Glutamatergic neuron (in vitro differentiated cells): Measurements from ENCODE around the gene SGTA. TPM values are rescaled to one million over a fixed set of nuclear protein-coding genes. Genes with fewer than 3 reads are reported as not detected.

ENCODE experiments used
- DNase-seq: peaks from one replicate; pipeline ENCODE4 v3.0.0; 2022
- H3K27ac Mint-ChIP-seq: one replicate; pipeline ENCODE4 v1.8.0; 2020; ENCODE audit warnings: mild to moderate bottlenecking, mixed read lengths, inconsistent platforms; ENCODE audit not compliant: unreplicated experiment
- H3K27me3 Mint-ChIP-seq: one replicate; pipeline ENCODE4 v1.8.0; 2020; ENCODE audit warnings: mild to moderate bottlenecking, moderate library complexity, mixed read lengths, inconsistent platforms; ENCODE audit not compliant: unreplicated experiment
- H3K36me3 Mint-ChIP-seq: one replicate; pipeline ENCODE4 v1.8.0; 2020; ENCODE audit warnings: mild to moderate bottlenecking, mixed read lengths, inconsistent platforms; ENCODE audit not compliant: unreplicated experiment
- H3K4me1 Mint-ChIP-seq: one replicate; pipeline ENCODE4 v1.8.0; 2020; ENCODE audit warnings: mild to moderate bottlenecking, low read depth, mixed read lengths, inconsistent platforms; ENCODE audit not compliant: unreplicated experiment
- H3K4me3 Mint-ChIP-seq: one replicate; pipeline ENCODE4 v1.8.0; 2020; ENCODE audit warnings: mild to moderate bottlenecking, mixed read lengths, inconsistent platforms; ENCODE audit not compliant: unreplicated experiment
- H3K9me3 Mint-ChIP-seq: one replicate; pipeline ENCODE4 v1.8.0; 2020; ENCODE audit warnings: mild to moderate bottlenecking, moderate library complexity, mixed read lengths, inconsistent platforms; ENCODE audit not compliant: unreplicated experiment
- total RNA-seq: library from RNA; stranded (reverse); fragmentation: NEBNext Ultra II Directional; extraction: Animal tissue kit (Norgen Biotek cat#: 25700); gene quantifications from one replicate; pipeline ENCODE4 v1.2.1, GENCODE V29; 2021; ENCODE audit not compliant: unreplicated experiment
- TF ChIP-seq, protein P1 (sequence below): fragments of 200-600 bp; sonication (generic); IDR thresholded peaks from one replicate; pipeline ENCODE4 v1.5.0; 2021; ENCODE audit not compliant: partially characterized antibody, unreplicated experiment

The SGTA gene
- total RNA-seq, 1 donor from 2014 or later = 90.6 TPM

DNA sequence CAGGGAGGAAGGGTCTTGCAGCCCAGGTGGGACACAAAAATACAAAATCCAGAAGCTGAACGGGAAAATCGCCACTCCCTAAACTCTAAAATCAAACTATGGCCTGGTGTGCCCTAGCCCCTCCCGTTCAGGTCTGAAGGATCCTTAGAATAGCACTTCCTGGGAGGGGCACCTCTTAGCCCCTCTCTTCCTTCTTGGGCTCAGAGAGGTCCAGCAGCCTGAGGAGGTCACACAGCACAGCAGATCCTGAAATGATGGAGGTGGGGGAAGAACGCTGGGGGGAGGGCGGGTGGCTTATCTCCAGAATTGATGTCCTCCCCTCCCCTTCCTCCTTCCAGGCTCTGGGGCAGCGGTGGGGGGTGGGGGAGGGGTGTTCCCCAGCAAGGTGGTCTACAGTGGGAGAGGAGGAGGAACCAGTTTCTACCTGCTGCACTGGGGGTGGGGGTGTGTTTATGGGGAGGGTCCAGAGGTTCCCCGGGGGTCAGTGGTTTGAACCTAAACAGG lies 63.8 kb downstream of the SGTA start:
- no peak overlapping the region for H3K27ac Mint-ChIP-seq
- peaks cover 2% of the 10 kb centered on the region for H3K4me1 Mint-ChIP-seq
- DNase-seq = no peak
- H3K9me3 Mint-ChIP-seq = peaks cover 6% of the 10 kb centered on the region
- H3K4me3 Mint-ChIP-seq = peak overlapping the region; percentile 73
- H3K36me3 Mint-ChIP-seq = peaks cover 12% of the 10 kb centered on the region
- peaks cover 7% of the 10 kb centered on the region for H3K27me3 Mint-ChIP-seq
- TF ChIP-seq, protein P1, sequence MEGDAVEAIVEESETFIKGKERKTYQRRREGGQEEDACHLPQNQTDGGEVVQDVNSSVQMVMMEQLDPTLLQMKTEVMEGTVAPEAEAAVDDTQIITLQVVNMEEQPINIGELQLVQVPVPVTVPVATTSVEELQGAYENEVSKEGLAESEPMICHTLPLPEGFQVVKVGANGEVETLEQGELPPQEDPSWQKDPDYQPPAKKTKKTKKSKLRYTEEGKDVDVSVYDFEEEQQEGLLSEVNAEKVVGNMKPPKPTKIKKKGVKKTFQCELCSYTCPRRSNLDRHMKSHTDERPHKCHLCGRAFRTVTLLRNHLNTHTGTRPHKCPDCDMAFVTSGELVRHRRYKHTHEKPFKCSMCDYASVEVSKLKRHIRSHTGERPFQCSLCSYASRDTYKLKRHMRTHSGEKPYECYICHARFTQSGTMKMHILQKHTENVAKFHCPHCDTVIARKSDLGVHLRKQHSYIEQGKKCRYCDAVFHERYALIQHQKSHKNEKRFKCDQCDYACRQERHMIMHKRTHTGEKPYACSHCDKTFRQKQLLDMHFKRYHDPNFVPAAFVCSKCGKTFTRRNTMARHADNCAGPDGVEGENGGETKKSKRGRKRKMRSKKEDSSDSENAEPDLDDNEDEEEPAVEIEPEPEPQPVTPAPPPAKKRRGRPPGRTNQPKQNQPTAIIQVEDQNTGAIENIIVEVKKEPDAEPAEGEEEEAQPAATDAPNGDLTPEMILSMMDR = no peak

DNA sequence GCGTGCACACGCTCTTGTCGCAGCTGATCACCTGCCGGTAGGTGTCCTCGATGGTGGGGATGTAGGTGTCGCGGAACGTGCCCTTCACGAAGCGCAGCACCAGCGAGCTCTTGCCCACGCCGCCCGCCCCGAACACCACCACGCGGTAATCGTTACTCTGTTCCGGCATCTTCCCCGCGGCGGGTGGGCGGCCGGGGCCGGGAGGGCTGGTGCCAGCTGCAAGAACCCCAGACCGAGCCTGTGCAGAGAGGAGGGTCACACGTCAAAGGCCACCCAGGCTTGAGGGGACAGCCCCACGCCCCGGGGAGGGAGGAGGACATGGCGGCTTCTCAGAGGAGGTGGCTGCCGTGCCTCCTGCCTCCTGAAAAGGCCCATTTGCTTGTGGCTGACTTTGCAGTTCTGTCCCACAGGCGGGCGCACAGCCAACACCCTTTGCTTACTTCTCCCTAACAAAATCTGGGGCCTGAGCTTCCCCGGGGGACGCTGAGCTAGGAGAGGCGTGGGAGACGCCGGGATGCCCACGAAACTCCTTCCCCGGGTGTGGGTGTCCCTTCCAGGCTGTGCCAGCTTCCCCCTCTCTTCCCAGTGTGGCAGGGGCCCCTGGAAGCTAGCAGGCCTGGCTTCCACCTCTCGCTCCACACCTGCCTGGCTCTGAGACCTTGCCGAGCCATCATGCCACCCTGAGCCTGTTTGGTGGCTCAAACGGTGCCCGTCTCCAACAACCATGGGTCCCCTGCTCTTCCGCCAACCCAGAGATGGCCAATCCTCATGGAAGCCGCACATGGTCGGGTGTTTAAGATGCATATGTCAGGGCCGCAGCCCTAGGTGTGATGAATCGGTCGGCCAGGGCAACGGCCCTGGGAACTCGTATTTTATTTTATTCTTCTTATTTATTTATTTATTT lies 65.2 kb downstream of the SGTA start:
- H3K9me3 Mint-ChIP-seq = peaks cover 6% of the 10 kb centered on the region
- TF ChIP-seq, protein P1 = no peak
- no peak overlapping the region for H3K4me3 Mint-ChIP-seq
- no peak overlapping the region for H3K27ac Mint-ChIP-seq
- peaks cover 7% of the 10 kb centered on the region for H3K27me3 Mint-ChIP-seq
- no peak for DNase-seq
- peaks cover 12% of the 10 kb centered on the region for H3K36me3 Mint-ChIP-seq
- H3K4me1 Mint-ChIP-seq = no peaks in the 10 kb centered on the region

DNA sequence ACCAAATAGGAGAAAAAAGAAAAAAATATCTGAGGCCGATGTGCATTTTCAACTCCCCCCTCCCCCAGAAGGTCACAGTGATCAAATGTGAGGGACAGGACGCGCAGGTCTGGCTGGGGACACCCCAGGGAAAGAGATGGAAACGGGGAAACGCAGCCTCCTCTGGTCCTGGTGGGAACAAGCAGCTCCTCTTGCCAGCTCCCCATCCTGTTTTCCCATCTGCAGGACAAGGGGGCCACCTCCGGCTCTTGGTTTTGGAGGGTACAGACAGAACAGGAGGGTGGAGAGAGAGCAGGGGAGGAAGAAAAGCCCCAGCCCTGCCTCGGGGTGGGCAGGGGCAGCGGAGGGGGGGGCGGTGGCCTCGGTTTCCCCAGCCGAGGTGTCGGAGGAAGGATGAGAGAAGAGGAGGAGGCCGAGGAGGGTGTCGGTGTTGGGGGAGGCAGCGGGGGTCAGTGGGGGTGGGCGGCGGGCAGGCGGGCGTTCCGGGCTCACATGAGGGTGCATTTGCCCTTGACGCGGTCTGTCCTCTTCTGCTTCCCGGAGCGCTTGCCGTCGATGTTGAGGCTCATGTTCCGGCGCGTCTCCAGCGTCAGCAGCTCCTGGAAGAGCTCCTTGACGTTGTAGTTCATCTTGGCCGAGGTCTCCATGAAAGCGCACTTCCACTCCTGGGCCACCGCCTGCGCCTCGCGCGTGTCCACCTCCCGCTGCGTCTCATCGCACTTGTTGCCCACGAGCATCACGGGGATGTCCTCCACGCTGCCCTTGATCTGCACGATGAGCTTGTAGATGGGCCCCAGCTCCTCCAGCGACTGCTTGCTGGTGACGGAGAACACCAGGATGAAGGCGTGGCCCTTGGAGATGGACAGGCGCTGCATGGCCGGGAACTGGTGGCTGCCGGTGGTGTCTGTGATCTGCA lies 66.1 kb downstream of the SGTA start:
- no peak for DNase-seq
- TF ChIP-seq, protein P1 = no peak
- H3K9me3 Mint-ChIP-seq = peaks cover 10% of the 10 kb centered on the region
- peaks cover 7% of the 10 kb centered on the region for H3K27me3 Mint-ChIP-seq
- peaks cover 12% of the 10 kb centered on the region for H3K36me3 Mint-ChIP-seq
- H3K4me3 Mint-ChIP-seq = no peak overlapping the region
- no peaks in the 10 kb centered on the region for H3K4me1 Mint-ChIP-seq
- H3K27ac Mint-ChIP-seq = no peak overlapping the region

DNA sequence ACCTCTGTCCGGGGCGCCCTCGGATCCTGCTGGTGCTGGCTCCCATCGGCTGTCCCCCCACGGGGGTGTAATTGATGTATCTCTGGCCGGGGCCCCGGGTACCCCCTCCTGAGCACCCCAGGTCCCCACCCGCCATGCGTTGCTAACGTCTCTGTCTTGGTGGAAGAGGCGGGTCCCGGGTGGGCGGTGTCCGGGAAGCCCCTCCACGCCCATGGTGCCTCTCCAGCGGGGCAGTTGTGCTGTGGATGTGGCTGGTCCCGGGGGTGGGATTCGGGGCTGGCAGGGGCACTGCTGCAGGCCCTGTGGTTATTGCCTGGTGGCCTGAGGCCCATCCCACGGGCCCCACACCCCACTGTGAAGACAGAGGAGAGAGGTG lies 66.8 kb downstream of the SGTA start:
- no peak for DNase-seq
- Mint-ChIP-seq H3K27ac (no peak overlapping the region), H3K27me3 (peaks cover 8% of the 10 kb centered on the region), H3K4me3 (no peak overlapping the region), H3K36me3 (peaks cover 12% of the 10 kb centered on the region), H3K9me3 (peaks cover 10% of the 10 kb centered on the region), H3K4me1 (no peaks in the 10 kb centered on the region)
- TF ChIP-seq, protein P1 = no peak
